Neural cell (in vitro differentiated cells): ENCODE data around the gene TPPP.
"Not testable (repeated sequence)": the region's sequence is repeated elsewhere in the genome, so short reads cannot be mapped to it uniquely, and the experiment has no call there.

Experiments used
- CTCF ChIP-seq: fragments of 450-650 bp; IDR thresholded peaks from 2 replicates; pipeline ENCODE4 v1.5.1; 2014; ENCODE audit warnings: antibody characterized with exemption, mild to moderate bottlenecking, moderate library complexity; ENCODE audit not compliant: poor library complexity, severe bottlenecking
- EP300 ChIP-seq: fragments of 450-650 bp; conservative IDR thresholded peaks from 2 replicates; pipeline ENCODE4 v1.6.1; 2014; ENCODE audit warnings: antibody characterized with exemption, mild to moderate bottlenecking, moderate library complexity; ENCODE audit not compliant: poor library complexity, severe bottlenecking
- EZH2 ChIP-seq: fragments of 200-600, 300-800 bp; shearing (Covaris generic), sonication (generic); IDR thresholded peaks from 2 replicates; pipeline ENCODE4 v1.6.1; 2014; ENCODE audit warnings: antibody characterized with exemption, low read length, borderline replicate concordance, mild to moderate bottlenecking; ENCODE audit not compliant: insufficient read depth, poor library complexity, severe bottlenecking
- POLR2AphosphoS5 ChIP-seq: IDR thresholded peaks from 2 replicates; pipeline ENCODE4 v1.6.1; 2012
- REST ChIP-seq: IDR thresholded peaks from 2 replicates; pipeline ENCODE4 v1.6.1; 2012; ENCODE audit warnings: borderline replicate concordance
- SMC3 ChIP-seq: fragments of 450-650 bp; conservative IDR thresholded peaks from 2 replicates; pipeline ENCODE4 v1.6.1; 2014; ENCODE audit warnings: antibody characterized with exemption, mild to moderate bottlenecking, moderate library complexity; ENCODE audit not compliant: poor library complexity
- TAF1 ChIP-seq: IDR thresholded peaks from 2 replicates; pipeline ENCODE4 v1.6.1; 2012; ENCODE audit warnings: low read depth

- TF ChIP-seq TAF1, CTCF, POLR2AphosphoS5, REST, EP300, SMC3, EZH2: not testable (repeated sequence)
Measured at GRCh38 chr5:696191-696590, 3.0 kb upstream of the TPPP start.
